Measurements from ENCODE around the gene ZNF45. TPM values are rescaled to one million over a fixed set of nuclear protein-coding genes. Genes with fewer than 3 reads are reported as not detected.

The ZNF45 gene
- total and polyA plus RNA-seq, 2 of the 4 experiments (the other 2 are of a cell fraction), result 7.6 to 18.1 TPM

GRCh38 chr19:43914051-43914450 is 21.0 kb downstream of the ZNF45 start:
- Histone ChIP-seq H3K23ac (ENCODE audit: low read depth, low read length) (no peak overlapping the region), H4K8ac (ENCODE audit: low read depth in 2 of 2, low read length in 2 of 2) (no peak overlapping the region), H3K4me2 (ENCODE audit: low read depth, low read length) (no peak overlapping the region), H3K56ac (ENCODE audit: extremely low read depth, insufficient read depth, low read length) (no peak overlapping the region), H4K91ac (ENCODE audit: insufficient read depth, low read depth, low read length) (no peak overlapping the region), H3K27ac (ENCODE audit: insufficient read depth, low read length) (no peak overlapping the region), H3K14ac (replicated peaks; ENCODE audit: low read depth, low read length) (no peak overlapping the region), H3K36me3 (ENCODE audit: control insufficient read depth, insufficient read depth, low read length) (peaks cover 51% of the 10 kb centered on the region), H2AK5ac (ENCODE audit: low read depth, low read length) (no peak overlapping the region), H3K4me3 (ENCODE audit: insufficient read depth, low read depth, low read length) (no peak overlapping the region), H2BK15ac (ENCODE audit: low read depth, low read length) (no peak overlapping the region), H2BK5ac (ENCODE audit: low read depth, low read length, poor library complexity, severe bottlenecking) (no peak overlapping the region), H4K5ac (ENCODE audit: low read depth, low read length) (no peak overlapping the region), H2BK20ac (ENCODE audit: low read depth, low read length) (no peak overlapping the region), H3K9me1 (ENCODE audit: insufficient read depth, low read length) (no peaks in the 10 kb centered on the region), H2BK120ac (ENCODE audit: low read depth, low read length) (no peak overlapping the region), H3K9me3 (ENCODE audit: control insufficient read depth, insufficient read depth, low read length) (peaks cover 47% of the 10 kb centered on the region), H3K4me1 (ENCODE audit: control insufficient read depth, insufficient read depth, low read length) (no peaks in the 10 kb centered on the region), H2AK9ac (replicated peaks; ENCODE audit: low read depth, low read length, poor library complexity) (no peak overlapping the region), H3K9ac (ENCODE audit: low read depth, low read length) (no peak overlapping the region), H3K79me1 (ENCODE audit: low read depth in 1 of 2, low read length in 2 of 2) (no peaks in the 10 kb centered on the region), H4K20me1 (ENCODE audit: insufficient read depth, low read length) (no peaks in the 10 kb centered on the region), H2AFZ (replicated peaks; ENCODE audit: low read length, poor library complexity) (no peak overlapping the region), H3K27me3 (ENCODE audit: control insufficient read depth, insufficient read depth, low read length) (no peaks in the 10 kb centered on the region), H3K4ac (ENCODE audit: low read depth, low read length) (no peak overlapping the region), H3K18ac (ENCODE audit: low read depth, low read length) (no peak overlapping the region)
- in situ Hi-C loops (cut with MboI; ENCODE audit: low sequenced_read_pairs) (no loop called here), intact Hi-C loops (cut with micrococcal nuclease) (no loop called here), dilution Hi-C loops (cut with HindIII; ENCODE audit: low sequenced_read_pairs, unreplicated experiment) (no loop called here)
- BruUV-seq (replicated peaks), result no TSS peak
- ATAC-seq (ENCODE audit: low read depth) (no peak), DNase-seq (no peak)
- WGBS, 2 experiments (ENCODE audit: extremely low coverage in 2 of 2, insufficient read length in 1 of 2), result 100% methylated on average over 2 of the region's 3 CpGs; no CpG with 5 or more reads in 1 of the 2 experiments
- TF ChIP-seq USF2 (IDR thresholded peaks at IDR 0.05; ENCODE audit: low read depth, low read length), result no peak
- no peak for TF ChIP-seq RFX5 (IDR thresholded peaks at IDR 0.05; ENCODE audit: low read depth, low read length)
- no peak for TF ChIP-seq CTCF (conservative IDR thresholded peaks at IDR 0.05; ENCODE audit: low read depth, low read length)
- no peak for TF ChIP-seq POLR2A (IDR thresholded peaks at IDR 0.05; ENCODE audit: low read depth, low read length)
- TF ChIP-seq CEBPB (IDR thresholded peaks at IDR 0.05; ENCODE audit: low read depth, low read length), result no peak
- no peak for TF ChIP-seq RCOR1 (IDR thresholded peaks at IDR 0.05; ENCODE audit: insufficient replicate concordance, low read length)
- no peak for TF ChIP-seq MAFK (IDR thresholded peaks at IDR 0.05; ENCODE audit: low read depth, low read length)
- no peak for TF ChIP-seq RAD21 (IDR thresholded peaks at IDR 0.05; ENCODE audit: low read length)
- TF ChIP-seq NFE2L2 (IDR thresholded peaks at IDR 0.05; ENCODE audit: low read depth, low read length), result no peak
- no peak for TF ChIP-seq MAZ (IDR thresholded peaks at IDR 0.05; ENCODE audit: borderline replicate concordance, low read depth, low read length)
- CTCF ChIA-PET, result no interaction called here
- POLR2A ChIA-PET (ENCODE audit: unreplicated experiment), result no interaction called here
